ENCODE results near the gene TRMT10B. TPM values are rescaled to one million over a fixed set of nuclear protein-coding genes. Genes with fewer than 3 reads are reported as not detected.
A peak's percentile ranks its signal among the peaks of the same experiment; 100 is the strongest.

TRMT10B gene
- total RNA-seq, 2 experiments from 2014 or later = 2.8 TPM; not detected in 1

- Histone ChIP-seq H3K4me1 (ENCODE audit: insufficient read depth, low read length, poor library complexity, severe bottlenecking) (peaks cover 27% of the 10 kb centered on the region), H3K4me3 (ENCODE audit: low read depth, low read length, poor library complexity, severe bottlenecking) (peak overlapping the region; percentile 6), H3K36me3 (ENCODE audit: insufficient read depth, low read length) (peaks cover 8% of the 10 kb centered on the region), H2AFZ (ENCODE audit: low read length) (no peak overlapping the region), H3K4me2 (ENCODE audit: low read length) (peak overlapping the region; percentile 48), H3K9me2 (ENCODE audit: insufficient read depth, low read length) (no peaks in the 10 kb centered on the region), H4K20me1 (ENCODE audit: insufficient read depth, low read length) (peaks cover 16% of the 10 kb centered on the region; the same call in 1 of the 2 replicates), H3K9me3 (ENCODE audit: low read length) (no peaks in the 10 kb centered on the region), H3K27ac (ENCODE audit: low read depth, low read length, poor library complexity, severe bottlenecking) (no peak overlapping the region), H3K79me2 (ENCODE audit: insufficient read depth, low read depth, low read length) (peaks cover 26% of the 10 kb centered on the region)
- peak; percentile 32 for DNase-seq (ENCODE audit: low spot score)
- intact Hi-C loops (cut with micrococcal nuclease; ENCODE audit: unreplicated experiment) = no loop called here
- CTCF ChIA-PET (ENCODE audit: unreplicated experiment) = no interaction called here
- no TSS peak for BruUV-seq (replicated peaks)
- POLR2A ChIA-PET = interaction anchor here (1.0 to 1.2 kb wide), 2 partner anchors 10 to 20 kb away, joined by 3 to 6 read pairs; no protein-coding TSS in a partner anchor
- TF ChIP-seq EZH2phosphoT487 (IDR thresholded peaks at IDR 0.05; ENCODE audit: borderline replicate concordance, low read depth, low read length) = no peak
- no peak for TF ChIP-seq CTCF (conservative IDR thresholded peaks at IDR 0.05; ENCODE audit: low read length)
Measured at GRCh38 chr9:37798677-37799076, 45.1 kb downstream of the TRMT10B start.

GRCh38 chr9:37800631-37801286, 47.2 kb downstream of the TRMT10B start, which contains the start of gene DCAF10:
Gene DCAF10 (plus strand): TSS chr9:37800797. CDS start chr9:37800867, 70 bp downstream.
- CTCF ChIA-PET (ENCODE audit: unreplicated experiment) = interaction anchor here (0.6 kb wide), 2 partner anchors 10 to 18 kb away, joined by 3 to 7 read pairs; no protein-coding TSS in a partner anchor
- DNase-seq (ENCODE audit: low spot score) = peak; percentile 90
- Histone ChIP-seq H3K9me2 (ENCODE audit: insufficient read depth, low read length) (no peaks in the 10 kb centered on the region), H3K27ac (ENCODE audit: low read depth, low read length, poor library complexity, severe bottlenecking) (peak within 1 kb of the TSS; percentile 69), H3K9me3 (ENCODE audit: low read length) (no peaks in the 10 kb centered on the region), H3K4me2 (ENCODE audit: low read length) (peak within 1 kb of the TSS; percentile 95), H4K20me1 (ENCODE audit: insufficient read depth, low read length) (peaks cover 16% of the 10 kb centered on the region), H3K79me2 (ENCODE audit: insufficient read depth, low read depth, low read length) (peaks cover 35% of the 10 kb centered on the region), H3K36me3 (ENCODE audit: insufficient read depth, low read length) (peaks cover 16% of the 10 kb centered on the region), H2AFZ (ENCODE audit: low read length) (peak within 1 kb of the TSS; percentile 80), H3K4me3 (ENCODE audit: low read depth, low read length, poor library complexity, severe bottlenecking) (peak within 1 kb of the TSS; percentile 93), H3K4me1 (ENCODE audit: insufficient read depth, low read length, poor library complexity, severe bottlenecking) (peaks cover 27% of the 10 kb centered on the region)
- TF ChIP-seq CTCF (conservative IDR thresholded peaks at IDR 0.05; ENCODE audit: low read length) = no peak
- TF ChIP-seq EZH2phosphoT487 (IDR thresholded peaks at IDR 0.05; ENCODE audit: borderline replicate concordance, low read depth, low read length) = no peak
- intact Hi-C loops (cut with micrococcal nuclease; ENCODE audit: unreplicated experiment) = loop anchor here (1.0 to 5.0 kb wide), 2 partner anchors 15 to 208 kb away; partner anchors contain the start of genes EXOSC3 and TOMM5
- POLR2A ChIA-PET = interaction anchor here (0.5 to 1.7 kb wide), 8 partner anchors 8 to 52 kb away, joined by 3 to 8 read pairs (median 4); partner anchors contain the start of gene EXOSC3
- no TSS peak for BruUV-seq (replicated peaks)

Data from OCI-LY7 (cell line).